Uterus (tissue), 2 donors: ENCODE results near the gene DRC7.

Experiments
- POLR2A ChIP-seq, 2 donors: fragments of 450-650 bp; IDR thresholded peaks; one replicate each; pipeline ENCODE4 v1.6.1; 2016; ENCODE audit warnings: antibody characterized with exemption in 2 of 2, mild to moderate bottlenecking in 1 of 2, moderate library complexity in 1 of 2
- TF ChIP-seq, protein P1 (sequence below), 4 experiments: fragments of 200-600 bp in 2 of 4; fragments of 450-650 bp in 2 of 4; sonication (generic) in 2 of 4; IDR thresholded peaks; one replicate each; pipeline ENCODE4 v1.5.1; 2016 to 2019; ENCODE audit warnings: antibody characterized with exemption in 4 of 4, mild to moderate bottlenecking in 2 of 4, moderate library complexity in 1 of 4

DNA sequence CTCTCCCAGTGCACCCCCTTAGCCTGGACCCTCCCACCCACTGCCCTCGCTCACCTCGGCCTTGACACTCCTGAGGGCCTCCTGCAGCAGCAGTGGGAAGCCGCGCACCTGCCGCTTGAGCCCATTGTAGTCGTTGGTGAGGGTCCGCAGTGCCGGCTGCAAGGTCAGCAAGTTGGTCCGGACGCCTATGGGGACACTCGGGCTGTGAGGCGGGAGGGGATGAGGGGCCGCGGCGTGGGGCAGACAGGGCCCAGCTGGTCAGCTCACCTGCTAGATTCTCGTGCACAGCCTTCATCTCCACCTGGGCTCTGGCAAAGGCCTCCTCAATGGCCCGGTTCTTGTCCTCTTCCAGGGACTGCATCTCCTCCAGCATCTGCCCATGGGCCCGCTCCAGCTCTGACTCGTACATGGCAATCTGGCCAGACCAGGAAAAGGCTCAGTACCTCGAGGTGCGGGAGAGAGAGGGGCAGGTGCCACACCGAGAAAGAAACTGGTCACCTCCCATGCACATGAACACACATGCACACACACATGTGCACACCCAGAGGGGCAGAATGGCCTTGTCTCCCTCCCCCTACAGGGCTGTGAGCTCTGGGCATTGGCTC is 75.0 kb downstream of the DRC7 start:
- no peak for TF ChIP-seq POLR2A (IDR thresholded peaks at IDR 0.05)
- TF ChIP-seq, protein P1, sequence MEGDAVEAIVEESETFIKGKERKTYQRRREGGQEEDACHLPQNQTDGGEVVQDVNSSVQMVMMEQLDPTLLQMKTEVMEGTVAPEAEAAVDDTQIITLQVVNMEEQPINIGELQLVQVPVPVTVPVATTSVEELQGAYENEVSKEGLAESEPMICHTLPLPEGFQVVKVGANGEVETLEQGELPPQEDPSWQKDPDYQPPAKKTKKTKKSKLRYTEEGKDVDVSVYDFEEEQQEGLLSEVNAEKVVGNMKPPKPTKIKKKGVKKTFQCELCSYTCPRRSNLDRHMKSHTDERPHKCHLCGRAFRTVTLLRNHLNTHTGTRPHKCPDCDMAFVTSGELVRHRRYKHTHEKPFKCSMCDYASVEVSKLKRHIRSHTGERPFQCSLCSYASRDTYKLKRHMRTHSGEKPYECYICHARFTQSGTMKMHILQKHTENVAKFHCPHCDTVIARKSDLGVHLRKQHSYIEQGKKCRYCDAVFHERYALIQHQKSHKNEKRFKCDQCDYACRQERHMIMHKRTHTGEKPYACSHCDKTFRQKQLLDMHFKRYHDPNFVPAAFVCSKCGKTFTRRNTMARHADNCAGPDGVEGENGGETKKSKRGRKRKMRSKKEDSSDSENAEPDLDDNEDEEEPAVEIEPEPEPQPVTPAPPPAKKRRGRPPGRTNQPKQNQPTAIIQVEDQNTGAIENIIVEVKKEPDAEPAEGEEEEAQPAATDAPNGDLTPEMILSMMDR (IDR thresholded peaks at IDR 0.05) = no peak
